Measurements from ENCODE around the gene GCNT4.

- TF ChIP-seq TCF12 (IDR thresholded peaks at IDR 0.05; ENCODE audit: low read depth) (no peak), EP300 (IDR thresholded peaks at IDR 0.05; ENCODE audit: borderline replicate concordance) (no peak), REST (IDR thresholded peaks at IDR 0.05; ENCODE audit: low read depth) (no peak)
Measured at GRCh38 chr5:75006865-75007822, 45.2 kb downstream of the GCNT4 start.
